Diencephalon (tissue), 1 donor: ENCODE data around the gene RAD51D. TPM values are rescaled to one million over a fixed set of nuclear protein-coding genes. Genes with fewer than 3 reads are reported as not detected.

Experiments
- small RNA-seq: library from RNA; depleted of rRNA; stranded (forward); fragments of <200 nt; gene quantifications from one replicate; pipeline ENCODE3, GENCODE V24; 2014
- total RNA-seq: library from RNA; depleted of rRNA; stranded (reverse); fragments of >200 nt; gene quantifications from one replicate; pipeline ENCODE4 v1.2.3, GENCODE V29; 2014

The RAD51D gene
- 10.8 TPM for total RNA-seq

GRCh38 chr17:35119370-35120165 is at the start of gene RAD51D:
Gene RAD51D, minus strand, starts transcription at chr17:35119860. Its CDS starts 247 bp downstream, at chr17:35119613.

GRCh38 chr17:35147375-35147905 is 27.8 kb upstream of the RAD51D start, which contains the start of gene UNC45B:
Gene UNC45B, plus strand, starts transcription at chr17:35147817. Its CDS starts 447 bp downstream, at chr17:35148264.

GRCh38 chr17:35141681-35142466 is 22.2 kb upstream of the RAD51D start, which contains the start of gene NLE1:
Gene NLE1, minus strand, starts transcription at chr17:35142303. Its CDS starts 28 bp downstream, at chr17:35142275.

GRCh38 chr17:35121315-35121714 is 1.7 kb upstream of the RAD51D start, which contains the start of gene FNDC8:
Gene FNDC8, plus strand, starts transcription at chr17:35121615. Its CDS starts 79 bp downstream, at chr17:35121694.

GRCh38 chr17:35063514-35064223 is 56.0 kb downstream of the RAD51D start, which contains the start of gene RFFL:
Gene RFFL, minus strand, starts transcription at chr17:35063707. Its CDS starts 37,154 bp downstream, at chr17:35026553.

Small RNAs within 50 kb of the gene (small RNA-seq; reads per million reads assigned to genes)
- gene AC004223.1 (not detected), gene RNU6-840P (not detected)

Other genes starting within 250 kb of the RAD51D start
- 3.9 TPM for gene CCT6B, start 158.4 kb downstream of the RAD51D start, total RNA-seq
- 18.2 TPM for gene ZNF830, start 158.3 kb downstream of the RAD51D start, total RNA-seq
- 30.9 TPM for gene LIG3, start 139.3 kb downstream of the RAD51D start, total RNA-seq
- gene RFFL, start 56.2 kb downstream of the RAD51D start, total RNA-seq = 8.8 TPM
- gene FNDC8, start 1.8 kb upstream of the RAD51D start, total RNA-seq = not detected
- gene NLE1, start 22.4 kb upstream of the RAD51D start, total RNA-seq = 20.5 TPM
- not detected for gene UNC45B, start 28.0 kb upstream of the RAD51D start, total RNA-seq
- not detected for gene SLC35G3, start 74.5 kb upstream of the RAD51D start, total RNA-seq
- 9.9 TPM for gene SLFN5, start 123.2 kb upstream of the RAD51D start, total RNA-seq